ENCODE results near the gene DOCK8.

The DOCK8 gene

DNA sequence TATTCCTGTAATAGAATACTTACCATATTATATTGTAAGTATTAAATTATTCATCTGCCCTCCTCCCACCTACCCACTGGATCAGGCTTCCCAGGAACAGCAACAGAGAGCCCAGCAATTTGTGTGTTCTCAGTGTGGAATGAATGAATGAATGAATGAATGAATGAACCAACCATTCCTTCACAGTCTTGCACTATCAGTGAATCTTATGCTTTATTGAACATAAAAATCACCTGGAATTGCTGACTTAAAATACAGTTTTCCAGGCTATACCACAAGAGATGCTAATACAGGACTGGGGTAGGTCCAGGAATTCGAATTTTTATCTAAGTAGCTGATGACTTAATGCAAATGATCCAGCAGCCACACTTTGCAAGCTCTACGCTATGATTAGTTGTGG lies 51.6 kb downstream of the DOCK8 start:
- DNase-seq (ENCODE audit: low read depth, low spot score), result no peak

DNA sequence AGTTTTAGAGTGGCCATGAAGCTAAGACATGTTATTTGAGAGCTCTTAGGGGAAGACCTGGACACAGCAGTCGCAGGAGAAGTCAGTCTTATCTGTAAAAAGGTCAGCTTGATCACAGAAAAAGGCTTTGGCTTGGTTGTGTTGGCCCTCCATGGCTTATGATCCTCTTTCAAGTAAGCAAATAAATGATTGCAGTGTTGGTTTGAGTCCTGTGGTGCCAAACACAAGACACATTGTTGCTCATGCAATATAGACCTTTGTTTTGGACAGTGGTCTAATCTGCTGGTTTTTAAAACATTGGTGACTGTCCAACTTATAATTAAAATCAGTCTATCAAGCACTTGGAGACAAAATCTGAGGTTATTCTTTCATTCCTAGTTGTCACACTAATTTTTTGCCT lies 54.0 kb downstream of the DOCK8 start:
- no peak for DNase-seq (ENCODE audit: low read depth, low spot score)

DNA sequence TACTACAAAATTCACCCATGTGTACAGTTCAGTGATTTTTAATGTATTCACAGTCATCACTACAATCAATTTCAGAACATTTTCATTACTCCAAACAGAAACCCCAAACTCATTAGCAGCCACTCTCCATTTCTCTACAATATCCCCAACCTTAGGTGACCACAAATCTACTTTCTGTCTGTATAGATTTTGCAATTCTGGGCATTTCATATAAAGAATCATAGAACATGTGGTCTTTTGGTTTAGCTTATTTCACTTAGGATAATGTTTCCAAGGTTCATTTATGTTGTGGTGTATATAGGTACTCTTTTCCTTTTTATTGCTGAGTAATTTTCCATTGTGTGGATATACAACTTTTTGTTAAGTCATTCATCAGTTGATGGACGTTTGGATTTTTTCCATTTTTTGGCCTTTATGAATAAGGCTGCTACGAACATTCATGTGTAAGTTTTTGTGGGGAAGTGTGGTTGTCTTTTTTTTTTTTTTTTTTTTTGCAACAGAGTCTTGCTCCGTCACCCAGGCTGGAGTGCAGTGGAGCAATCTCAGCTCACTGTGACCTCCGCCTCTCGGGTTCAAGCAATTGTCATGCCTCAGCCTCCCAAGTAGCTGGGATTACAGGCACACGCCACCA lies 54.5 kb downstream of the DOCK8 start:
- DNase-seq (ENCODE audit: low read depth, low spot score), result no peak

DNA sequence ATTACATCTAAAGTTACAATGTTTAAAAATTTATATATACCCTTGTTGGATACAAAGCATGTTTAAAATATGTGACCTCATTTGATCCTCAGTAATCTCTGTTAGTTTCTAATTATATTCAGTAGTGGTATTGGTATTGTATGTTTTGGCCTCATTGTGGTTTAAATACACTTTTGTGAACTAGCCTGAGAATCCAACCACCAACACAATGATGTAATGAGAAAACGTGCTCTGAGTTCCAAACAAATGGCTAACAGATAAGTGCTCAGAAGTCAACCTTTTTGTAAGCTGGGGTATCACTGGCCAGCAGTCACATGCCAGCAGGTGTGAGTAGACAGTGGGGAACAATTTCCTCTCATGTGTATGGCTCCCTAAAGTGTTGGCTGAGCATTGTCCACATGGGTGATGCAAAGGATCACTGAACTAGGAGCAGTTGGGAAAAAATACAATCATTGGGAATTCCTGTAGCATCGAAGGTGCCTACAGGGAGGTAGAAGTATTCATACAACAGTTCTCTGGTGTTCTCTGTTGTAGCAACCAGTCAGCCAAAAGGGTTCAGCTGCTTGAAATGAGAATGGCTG lies 56.1 kb downstream of the DOCK8 start:
- no peak for DNase-seq (ENCODE audit: low read depth, low spot score)

DNA sequence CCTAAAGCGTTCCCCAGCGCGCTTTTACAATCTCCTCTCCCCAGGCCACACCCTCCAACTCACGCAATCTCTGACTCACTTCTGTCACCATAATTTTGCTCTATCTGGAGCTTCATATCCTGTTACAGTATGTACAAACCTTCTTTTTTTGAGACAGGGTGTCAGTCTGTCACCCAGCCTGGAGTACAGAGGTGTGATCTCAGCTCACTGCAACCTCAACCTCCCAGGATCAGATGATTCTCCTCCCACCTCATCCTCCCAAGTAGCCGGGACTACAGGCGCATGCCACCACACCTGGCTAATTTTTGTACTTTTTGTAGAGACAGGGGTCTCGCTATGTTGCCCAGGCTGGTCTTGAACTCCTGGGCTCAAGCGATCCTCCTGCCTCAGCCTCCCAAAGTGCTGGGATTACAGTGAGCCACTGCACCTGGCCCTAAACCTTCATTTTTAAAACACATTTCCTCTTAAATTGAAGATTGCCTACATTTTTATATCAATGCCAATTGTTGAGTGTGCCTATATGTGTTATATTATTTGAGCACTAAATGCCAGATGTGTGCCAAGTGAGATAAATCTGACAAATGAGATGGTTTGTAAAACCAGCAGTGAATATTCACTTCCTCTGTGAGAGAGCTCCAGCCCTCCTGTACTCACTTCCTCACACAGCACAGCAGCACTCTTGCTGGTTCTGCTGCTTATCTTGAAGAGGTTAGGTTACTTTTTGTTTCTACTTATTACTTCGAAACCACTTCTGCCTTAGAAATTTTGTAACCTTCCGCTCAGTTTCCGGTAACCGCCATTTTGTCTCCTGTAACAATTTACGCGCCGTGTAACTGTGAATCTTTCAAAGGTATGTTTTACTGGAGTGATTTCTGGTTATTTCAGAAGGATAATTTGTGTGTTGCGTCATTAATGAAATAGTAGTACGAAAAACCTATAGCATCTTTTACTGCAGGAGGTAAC lies 57.9 kb downstream of the DOCK8 start:
- no peak for DNase-seq (ENCODE audit: low read depth, low spot score)

DNA sequence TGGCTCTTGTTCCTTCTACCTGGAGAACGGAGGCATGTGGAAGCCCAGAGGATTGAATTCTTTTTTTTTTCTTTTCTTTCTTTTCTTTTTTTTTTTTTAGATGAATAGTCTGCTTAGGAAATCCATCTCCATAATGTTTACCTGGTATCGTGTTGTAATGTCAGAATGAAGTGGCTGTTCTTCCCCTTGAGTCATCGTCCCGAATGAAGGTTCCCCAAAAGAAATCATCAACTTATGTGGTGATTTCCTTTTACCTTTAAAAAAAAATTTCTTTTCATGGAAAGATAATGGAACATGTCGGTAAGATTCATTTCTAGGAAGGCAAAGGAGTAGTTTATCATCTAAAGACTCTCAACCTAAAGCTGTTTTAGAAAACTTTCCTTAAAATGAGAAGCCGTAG lies 59.7 kb downstream of the DOCK8 start:
- DNase-seq (ENCODE audit: low read depth, low spot score), result no peak

DNA sequence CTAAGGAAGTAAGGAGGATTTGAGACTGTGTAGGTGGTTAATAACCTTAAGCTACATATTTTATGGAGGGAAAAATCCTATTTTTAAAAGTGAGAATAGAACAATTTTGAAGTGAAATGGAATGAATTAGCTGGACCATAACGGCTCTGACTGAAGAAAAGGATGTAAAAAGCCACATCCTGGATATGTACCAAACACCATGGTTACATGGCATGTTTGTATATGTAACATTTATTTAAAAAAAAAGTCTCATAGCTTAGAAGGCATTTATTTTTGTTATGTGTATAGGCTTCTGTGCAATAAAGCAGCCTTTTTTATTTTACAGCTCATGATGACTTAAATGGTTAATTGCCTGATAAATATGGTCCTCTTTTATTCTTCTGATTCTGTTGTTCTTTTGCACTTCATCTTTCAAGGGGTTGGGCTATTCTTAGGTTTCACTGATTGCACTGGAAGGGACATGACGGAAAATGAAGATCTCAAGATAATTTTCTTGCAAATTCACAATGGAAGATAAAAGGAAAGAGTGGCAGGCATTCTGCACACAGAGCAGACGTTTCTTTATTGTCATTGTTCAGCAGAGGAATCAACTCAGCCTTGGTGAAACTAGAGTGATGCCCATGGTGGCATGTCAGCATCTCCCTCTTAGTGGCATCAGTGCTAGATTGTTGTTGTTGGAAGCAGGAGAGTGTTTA lies 63.1 kb downstream of the DOCK8 start:
- DNase-seq (ENCODE audit: low read depth, low spot score), result no peak

DNA sequence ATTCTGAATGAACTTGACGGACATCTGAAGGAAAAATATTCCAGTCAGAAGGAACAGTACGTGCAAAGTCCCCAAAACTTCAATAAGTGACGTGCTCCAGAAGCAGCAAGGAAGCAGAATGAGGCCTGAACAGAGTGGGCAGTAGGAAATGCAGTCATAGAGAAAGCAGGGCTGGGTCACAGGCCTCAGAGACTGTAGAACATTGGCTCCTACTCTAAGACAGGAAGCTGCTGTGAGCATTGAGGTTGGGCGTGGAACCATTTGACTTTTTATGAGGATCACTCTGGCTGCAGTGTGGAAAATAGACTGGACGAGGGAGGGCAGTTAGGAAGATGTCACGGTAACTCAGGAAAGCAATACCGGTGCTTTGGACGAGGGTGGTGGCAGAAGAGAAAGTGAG lies 64.0 kb downstream of the DOCK8 start:
- no peak for DNase-seq (ENCODE audit: low read depth, low spot score)

DNA sequence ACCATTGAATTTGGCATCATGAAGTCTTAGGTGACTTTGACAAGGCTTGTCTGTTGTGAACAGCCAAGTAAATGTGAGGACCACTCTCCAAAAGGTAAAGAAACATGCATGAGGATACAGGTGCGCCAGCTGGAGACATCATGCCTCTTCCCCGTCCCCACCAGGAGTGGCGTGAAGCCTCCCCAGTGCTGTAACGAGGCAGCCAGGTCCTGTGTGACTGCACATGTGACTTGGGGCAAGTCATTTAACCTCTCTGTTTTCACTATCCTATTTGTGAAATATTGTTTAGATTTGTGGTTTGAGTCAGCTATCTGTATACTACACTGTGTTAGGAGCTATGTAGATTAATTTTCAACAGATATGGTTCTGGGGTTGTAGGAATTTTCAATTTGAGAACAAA lies 65.0 kb downstream of the DOCK8 start:
- DNase-seq (ENCODE audit: low read depth, low spot score), result no peak

DNA sequence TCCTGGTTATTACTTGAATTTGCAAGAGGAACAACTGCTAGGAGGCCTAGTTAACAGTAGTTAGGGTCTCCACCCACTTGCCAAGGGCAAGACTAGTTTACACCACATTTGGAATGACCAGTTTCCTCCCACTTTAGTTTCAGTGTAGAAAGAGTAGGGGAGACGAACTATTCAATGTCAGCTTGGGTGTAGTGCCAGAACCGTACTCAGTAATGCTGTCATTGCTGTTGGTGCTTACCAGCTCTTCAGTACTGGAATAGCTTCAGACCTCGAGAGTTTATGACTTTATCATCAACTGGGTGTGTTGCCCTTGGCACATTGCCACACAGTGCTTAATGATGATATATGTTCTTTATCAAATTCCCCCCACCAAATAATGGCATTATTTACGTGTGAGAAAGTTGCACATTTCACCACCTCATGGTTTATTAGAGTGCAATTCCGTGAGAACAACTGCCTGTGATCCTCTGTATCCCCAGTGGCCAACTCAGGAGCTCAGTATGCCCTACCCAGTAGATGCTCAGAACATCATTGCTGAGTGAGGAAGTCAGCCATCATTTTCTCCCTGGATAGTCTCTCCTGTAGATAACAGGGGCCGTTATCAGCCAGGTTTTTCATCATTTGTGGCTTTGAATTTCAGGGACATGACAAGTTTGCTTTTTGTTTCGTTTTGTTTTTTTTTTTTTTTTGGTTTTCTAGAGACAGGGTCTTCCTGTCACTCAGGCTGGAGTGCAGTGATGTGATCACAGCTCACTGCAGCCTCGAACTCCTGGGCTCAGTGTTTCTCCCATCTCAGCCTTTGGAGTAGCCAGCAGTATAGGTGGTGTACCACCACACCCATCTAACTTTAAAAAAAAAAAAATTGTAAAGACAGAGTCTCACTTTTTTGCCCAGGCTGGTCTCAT lies 67.3 kb downstream of the DOCK8 start:
- no peak for DNase-seq (ENCODE audit: low read depth, low spot score)

DNA sequence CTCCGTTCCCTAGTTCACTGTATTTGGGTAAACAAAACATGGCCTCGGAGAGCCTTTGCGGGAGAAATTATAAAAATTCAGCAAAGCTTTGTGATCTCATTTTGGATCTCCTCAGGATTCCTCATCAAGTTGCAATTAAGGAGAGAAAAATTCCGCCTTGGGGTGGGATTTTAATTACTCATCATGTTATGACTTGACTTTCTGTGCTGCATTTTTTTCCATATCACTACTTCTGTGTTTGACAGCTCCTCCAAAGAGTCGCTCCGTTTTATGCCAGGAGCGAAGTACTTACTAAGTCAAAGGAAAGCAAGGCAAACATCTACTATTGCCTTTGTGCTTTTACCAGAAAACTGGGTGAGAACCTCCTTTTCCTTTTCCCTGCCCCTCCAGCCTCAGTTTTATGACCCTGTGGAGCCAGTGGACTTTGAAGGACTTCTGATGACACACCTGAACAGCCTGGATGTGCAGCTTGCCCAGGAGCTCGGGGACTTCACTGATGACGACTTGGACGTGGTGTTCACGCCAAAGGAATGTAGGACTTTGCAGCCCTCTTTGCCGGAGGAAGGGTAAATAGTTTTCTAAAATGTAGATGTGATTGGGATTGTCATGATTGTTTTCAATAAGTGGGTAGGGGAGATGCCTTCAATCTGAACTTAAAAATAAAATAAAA lies 71.5 kb downstream of the DOCK8 start:
- DNase-seq (ENCODE audit: low read depth, low spot score), result no peak

DNA sequence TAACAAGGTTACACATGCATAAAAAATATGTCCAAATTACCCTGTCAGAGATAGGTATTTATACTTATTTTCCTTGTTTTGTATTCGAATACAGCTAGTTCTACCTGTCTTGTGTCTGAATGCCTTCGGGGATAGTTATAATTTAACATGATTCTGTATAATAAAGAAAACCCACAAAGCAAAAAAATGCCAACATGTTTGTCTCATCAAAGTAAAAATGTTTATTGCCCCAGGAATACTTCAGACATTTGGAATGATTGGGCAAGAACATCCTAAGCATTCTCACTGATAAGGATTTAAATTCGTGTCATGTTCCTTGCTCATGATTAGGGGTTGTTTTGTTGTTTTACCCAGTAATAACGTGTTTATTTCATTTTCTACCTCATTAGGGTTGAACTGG lies 74.5 kb downstream of the DOCK8 start:
- DNase-seq (ENCODE audit: low read depth, low spot score), result no peak

DNA sequence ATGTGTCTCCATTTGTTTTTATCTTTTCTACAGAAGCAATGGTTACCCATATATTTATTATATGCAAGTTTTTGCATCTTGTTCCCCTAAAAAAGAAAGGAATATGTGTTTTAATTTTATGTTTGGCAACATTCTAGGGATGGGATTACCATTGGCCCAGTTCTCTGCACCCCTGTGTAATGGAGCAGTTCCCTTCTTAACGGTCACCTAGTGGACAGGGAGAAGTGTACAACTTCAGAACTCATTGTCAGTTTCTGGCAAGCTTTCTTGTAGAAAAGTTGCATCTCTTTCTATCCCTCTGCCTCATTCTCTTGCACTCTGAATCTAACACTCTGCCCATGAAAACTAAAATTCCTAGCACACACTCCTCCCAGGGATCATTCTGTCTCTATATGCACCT lies 78.2 kb downstream of the DOCK8 start:
- no peak for DNase-seq (ENCODE audit: low read depth, low spot score)

DNA sequence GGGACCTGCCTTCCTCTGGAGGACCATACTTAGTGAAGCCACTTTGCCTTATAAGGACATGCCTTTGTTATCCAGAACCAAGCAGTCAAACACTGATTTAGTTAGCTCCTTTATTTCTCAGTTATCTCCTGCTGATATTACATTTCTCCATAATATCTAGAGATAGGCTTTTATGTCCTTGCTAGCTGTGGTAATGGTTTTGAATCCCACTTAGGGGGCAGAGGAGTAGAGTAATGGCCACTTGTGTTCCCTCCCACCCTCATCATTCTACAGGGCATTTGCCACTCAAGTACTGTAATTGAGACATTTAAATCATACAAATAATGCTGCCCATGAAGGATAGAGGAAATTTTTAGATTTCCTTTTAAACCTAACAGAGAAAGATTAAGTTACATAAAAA lies 80.9 kb downstream of the DOCK8 start:
- DNase-seq (ENCODE audit: low read depth, low spot score), result no peak

DNA sequence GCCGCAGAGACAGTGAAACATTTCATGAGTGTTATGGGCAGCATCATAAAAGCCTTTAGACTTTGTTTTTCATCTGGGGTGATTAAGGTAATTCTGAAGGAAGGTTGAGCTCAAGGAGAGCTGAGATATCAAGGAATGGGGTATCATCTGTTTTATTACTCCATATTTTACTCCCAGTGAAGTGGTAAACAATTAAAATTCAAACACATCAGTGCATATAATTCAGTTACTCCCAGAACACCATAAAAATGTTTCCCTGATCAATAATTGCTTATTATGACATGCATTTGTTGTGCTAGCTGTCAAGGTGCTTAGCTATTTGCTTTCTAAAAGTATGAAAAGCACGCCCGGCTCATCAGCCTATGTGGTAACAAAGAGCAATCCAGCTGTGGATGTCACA lies 81.7 kb downstream of the DOCK8 start:
- no peak for DNase-seq (ENCODE audit: low read depth, low spot score)

DNA sequence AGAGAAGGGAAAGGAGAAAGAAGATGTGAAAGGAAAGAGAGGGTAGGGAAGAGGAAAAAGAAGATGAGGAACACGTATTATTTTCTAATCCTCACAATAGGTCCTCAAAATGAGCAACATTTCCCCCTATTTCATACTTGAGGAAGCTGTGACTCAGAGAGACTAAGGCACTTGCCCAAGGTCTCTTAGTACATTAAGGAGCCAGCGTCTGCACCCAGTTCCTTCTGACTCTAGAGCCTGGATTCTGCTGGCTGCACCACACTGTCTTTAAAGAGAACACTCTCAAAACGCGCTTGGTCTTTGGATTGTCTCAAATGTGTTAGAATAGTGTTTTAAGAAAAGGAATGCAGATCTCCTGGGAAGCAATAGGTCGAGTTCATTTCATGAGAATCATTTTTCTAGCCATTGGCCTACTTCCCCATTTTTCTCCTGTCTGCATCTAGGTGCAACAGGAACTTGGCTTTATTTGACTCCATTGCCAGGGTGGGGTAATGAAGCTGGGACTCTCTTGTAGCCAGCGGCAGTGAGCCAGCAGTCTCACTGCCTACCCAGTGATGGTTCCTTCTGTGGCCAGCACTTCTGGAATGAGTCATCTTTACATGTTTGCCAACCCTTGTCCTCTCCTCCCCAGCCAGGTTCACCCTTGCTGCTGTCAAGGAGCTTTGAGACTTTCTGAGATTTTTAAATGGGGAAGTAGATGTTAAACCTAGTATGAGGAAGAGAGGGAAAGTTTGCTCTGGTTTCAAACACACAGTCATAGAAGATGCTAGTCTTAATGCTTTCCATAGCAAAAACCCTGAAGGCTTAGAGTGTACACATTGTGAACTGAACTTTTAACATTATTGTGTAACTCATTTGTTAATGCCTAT lies 82.7 kb downstream of the DOCK8 start:
- DNase-seq (ENCODE audit: low read depth, low spot score), result no peak

DNA sequence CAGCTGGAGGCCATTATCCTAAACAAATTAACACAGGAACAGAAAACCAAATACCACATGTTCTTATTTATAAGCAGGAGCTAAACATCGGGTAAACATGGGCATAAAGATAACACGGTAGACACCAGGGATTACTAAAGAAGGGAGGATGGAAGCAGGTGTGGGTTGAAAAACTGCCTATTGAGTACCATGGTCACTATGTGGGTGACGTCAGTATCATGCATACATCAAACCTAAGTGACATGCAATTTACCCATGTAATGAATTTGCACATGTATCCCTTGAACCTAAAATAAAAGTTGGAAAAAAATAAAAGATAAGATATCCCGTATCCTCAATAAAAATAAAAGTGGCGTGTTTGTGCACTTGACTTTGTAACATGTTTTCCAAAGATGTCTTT lies 88.8 kb downstream of the DOCK8 start:
- DNase-seq (ENCODE audit: low read depth, low spot score), result no peak

DNA sequence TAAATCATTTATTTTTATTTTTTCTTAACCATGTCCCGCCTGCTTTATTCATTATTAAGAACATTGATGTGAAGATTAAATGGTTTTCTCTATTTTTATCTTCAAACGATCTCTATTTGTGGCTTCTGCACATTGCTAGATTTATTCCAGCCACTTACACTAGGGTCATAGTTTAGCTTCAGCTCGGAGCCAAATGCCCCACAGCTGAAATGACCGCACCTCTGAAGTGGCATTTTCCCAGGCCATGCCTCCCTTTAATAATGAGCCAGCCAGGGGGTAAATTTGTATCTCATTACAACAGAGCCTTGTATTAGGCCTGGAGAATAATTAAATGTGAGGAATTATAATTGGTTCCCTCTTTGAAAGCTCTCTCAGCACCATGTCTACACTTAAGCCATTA lies 89.4 kb downstream of the DOCK8 start:
- peak; percentile 24 for DNase-seq (ENCODE audit: low read depth, low spot score)

DNA sequence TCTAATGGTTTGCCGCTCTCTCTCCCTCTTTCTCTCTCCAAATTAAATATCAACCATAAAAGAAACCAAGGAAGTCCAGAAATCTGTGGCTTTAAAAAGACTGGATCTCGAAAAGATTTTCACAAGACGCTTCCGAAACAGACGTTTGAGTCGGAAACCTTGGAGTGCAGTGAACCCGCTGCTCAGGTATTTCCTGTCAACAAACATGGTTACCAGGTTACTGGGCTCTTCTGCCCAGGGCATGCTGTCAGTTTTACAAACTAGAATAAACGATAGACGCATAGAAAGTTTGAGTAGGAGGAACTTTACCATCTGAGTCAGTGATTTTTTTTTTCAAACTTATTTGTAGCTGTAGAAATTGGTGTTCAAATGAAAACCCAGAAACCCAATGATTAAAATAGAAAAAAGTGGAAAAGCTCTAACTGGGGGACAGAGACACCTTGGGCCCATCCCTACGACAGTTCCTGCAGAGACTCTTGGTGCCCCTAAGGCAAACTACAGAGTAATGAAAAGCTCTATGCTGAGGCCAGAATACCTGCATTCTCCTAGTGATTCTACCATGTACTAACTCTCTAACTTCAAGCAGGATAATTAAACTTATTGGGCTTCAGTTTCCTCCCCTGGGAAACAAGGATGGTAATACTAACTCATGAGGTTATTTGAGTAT lies 90.0 kb downstream of the DOCK8 start:
- peak; percentile 67 for DNase-seq (ENCODE audit: low read depth, low spot score)

Data from ELF-1 (cell line).